Fibroblast of pulmonary artery (primary cell): ENCODE results near the gene PUM2.
A peak's percentile ranks its signal among the peaks of the same experiment; 100 is the strongest.
"Not testable (repeated sequence)": the region's sequence is repeated elsewhere in the genome, so short reads cannot be mapped to it uniquely, and the experiment has no call there.

Experiments used
- DNase-seq: peaks from one replicate; pipeline ENCODE4 v3.0.0-alpha.2; 2010; ENCODE audit warnings: low read depth
- H3K4me3 ChIP-seq: replicated peaks from 2 replicates; pipeline ENCODE4 v1.5.1; 2011; ENCODE audit warnings: low read depth, mild to moderate bottlenecking, control low read depth, low read length, moderate library complexity
- CTCF ChIP-seq: IDR thresholded peaks from 2 replicates; pipeline ENCODE4 v1.5.1; 2011; ENCODE audit warnings: mild to moderate bottlenecking, control low read depth, low read length, inconsistent platforms; ENCODE audit errors: missing control alignments

The PUM2 gene

GRCh38 chr2:20378891-20379519 lies 28.4 kb upstream of the PUM2 start:
- peak; percentile 89 for DNase-seq
- no peak overlapping the region for H3K4me3 ChIP-seq
- peak; percentile 96 for TF ChIP-seq CTCF

GRCh38 chr2:20378341-20378740 lies 27.7 kb upstream of the PUM2 start:
- no peak for DNase-seq
- TF ChIP-seq CTCF: no peak
- H3K4me3 ChIP-seq: no peak overlapping the region

- no peak for TF ChIP-seq CTCF
- H3K4me3 ChIP-seq: no peak overlapping the region
- DNase-seq: no peak
These were observed 27.1 kb upstream of the PUM2 start for GRCh38 chr2:20377741-20378140.

GRCh38 chr2:20374982-20375381 lies 24.3 kb upstream of the PUM2 start:
- DNase-seq, H3K4me3 ChIP-seq: not testable (repeated sequence)

- DNase-seq: no peak
- H3K4me3 ChIP-seq: no peak overlapping the region
- no peak for TF ChIP-seq CTCF
These were observed 22.4 kb upstream of the PUM2 start for GRCh38 chr2:20372896-20373640.

- no peak for TF ChIP-seq CTCF
- H3K4me3 ChIP-seq: no peak overlapping the region
- DNase-seq: peak; percentile 47
These were observed 20.8 kb upstream of the PUM2 start for GRCh38 chr2:20371323-20372025.

GRCh38 chr2:20370191-20370590 lies 19.5 kb upstream of the PUM2 start:
- DNase-seq: no peak
- TF ChIP-seq CTCF: no peak
- H3K4me3 ChIP-seq: no peak overlapping the region
